ENCODE results near the gene NTF3. TPM values are rescaled to one million over a fixed set of nuclear protein-coding genes. Genes with fewer than 3 reads are reported as not detected.

Gene NTF3
- total RNA-seq, 1 donor from 2014 or later = 8.9 TPM

GRCh38 chr12:5499566-5500330, 67.8 kb downstream of the NTF3 start:
- Histone ChIP-seq H3K4me2 (ENCODE audit: low read length) (no peak overlapping the region), H3K27me3 (ENCODE audit: insufficient read depth, low read length) (peaks cover 4% of the 10 kb centered on the region), H3K4me3 (ENCODE audit: insufficient read depth, low read depth, low read length) (no peak overlapping the region), H4K20me1 (ENCODE audit: insufficient read depth, low read length) (no peaks in the 10 kb centered on the region), H3K36me3 (ENCODE audit: insufficient read depth, low read length) (no peaks in the 10 kb centered on the region), H3K27ac (ENCODE audit: low read depth, low read length) (peak overlapping the region; percentile 64), H3K4me1 (ENCODE audit: insufficient read depth, low read length) (peaks cover 10% of the 10 kb centered on the region), H3K9me3 (ENCODE audit: insufficient read depth, low read depth, low read length) (no peaks in the 10 kb centered on the region), H2AFZ (ENCODE audit: low read depth, low read length) (no peak overlapping the region), H3K9ac (ENCODE audit: low read length) (peak overlapping the region; percentile 39), H3K79me2 (ENCODE audit: insufficient read depth, low read length) (no peaks in the 10 kb centered on the region)
- Mint-ChIP-seq H3K27ac (ENCODE audit: unreplicated experiment) (peak overlapping the region; percentile 66), H3K9me3 (ENCODE audit: unreplicated experiment) (no peaks in the 10 kb centered on the region), H3K27me3 (ENCODE audit: low read depth, unreplicated experiment) (peaks cover 15% of the 10 kb centered on the region), H3K4me1 (ENCODE audit: low read depth, unreplicated experiment) (peaks cover 13% of the 10 kb centered on the region), H3K4me3 (ENCODE audit: unreplicated experiment) (no peak overlapping the region), H3K36me3 (ENCODE audit: low read depth, unreplicated experiment) (no peaks in the 10 kb centered on the region)
- no peak for TF ChIP-seq EZH2 (IDR thresholded peaks at IDR 0.05; ENCODE audit: insufficient read depth, low read length)
- TF ChIP-seq, protein P1, sequence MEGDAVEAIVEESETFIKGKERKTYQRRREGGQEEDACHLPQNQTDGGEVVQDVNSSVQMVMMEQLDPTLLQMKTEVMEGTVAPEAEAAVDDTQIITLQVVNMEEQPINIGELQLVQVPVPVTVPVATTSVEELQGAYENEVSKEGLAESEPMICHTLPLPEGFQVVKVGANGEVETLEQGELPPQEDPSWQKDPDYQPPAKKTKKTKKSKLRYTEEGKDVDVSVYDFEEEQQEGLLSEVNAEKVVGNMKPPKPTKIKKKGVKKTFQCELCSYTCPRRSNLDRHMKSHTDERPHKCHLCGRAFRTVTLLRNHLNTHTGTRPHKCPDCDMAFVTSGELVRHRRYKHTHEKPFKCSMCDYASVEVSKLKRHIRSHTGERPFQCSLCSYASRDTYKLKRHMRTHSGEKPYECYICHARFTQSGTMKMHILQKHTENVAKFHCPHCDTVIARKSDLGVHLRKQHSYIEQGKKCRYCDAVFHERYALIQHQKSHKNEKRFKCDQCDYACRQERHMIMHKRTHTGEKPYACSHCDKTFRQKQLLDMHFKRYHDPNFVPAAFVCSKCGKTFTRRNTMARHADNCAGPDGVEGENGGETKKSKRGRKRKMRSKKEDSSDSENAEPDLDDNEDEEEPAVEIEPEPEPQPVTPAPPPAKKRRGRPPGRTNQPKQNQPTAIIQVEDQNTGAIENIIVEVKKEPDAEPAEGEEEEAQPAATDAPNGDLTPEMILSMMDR (IDR thresholded peaks at IDR 0.05; ENCODE audit: insufficient read depth, low read depth, low read length) = no peak
- FAIRE-seq (no peak), DNase-seq (ENCODE audit: low read depth) (peak; percentile 63)

DNA sequence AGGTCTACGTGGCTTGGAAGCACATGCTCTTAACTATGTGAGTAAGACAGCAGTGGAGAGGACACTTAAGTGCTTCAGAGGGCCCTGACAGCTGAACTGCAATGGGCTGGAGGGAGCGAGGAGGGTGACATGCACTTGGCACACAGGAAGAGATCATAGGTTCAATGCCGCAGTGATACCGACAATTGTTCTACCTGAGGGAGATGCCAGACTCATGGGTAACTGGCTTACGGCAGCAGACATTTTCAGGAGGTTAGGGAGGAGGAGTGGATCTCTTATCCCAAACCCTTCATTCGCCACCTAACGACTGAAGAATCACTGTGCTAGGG, 68.4 kb downstream of the NTF3 start:
- Histone ChIP-seq H3K4me2 (ENCODE audit: low read length) (no peak overlapping the region), H3K79me2 (ENCODE audit: insufficient read depth, low read length) (no peaks in the 10 kb centered on the region), H2AFZ (ENCODE audit: low read depth, low read length) (no peak overlapping the region), H3K27me3 (ENCODE audit: insufficient read depth, low read length) (peaks cover 4% of the 10 kb centered on the region), H3K9ac (ENCODE audit: low read length) (peak overlapping the region; percentile 39), H4K20me1 (ENCODE audit: insufficient read depth, low read length) (no peaks in the 10 kb centered on the region), H3K4me1 (ENCODE audit: insufficient read depth, low read length) (peaks cover 10% of the 10 kb centered on the region), H3K36me3 (ENCODE audit: insufficient read depth, low read length) (no peaks in the 10 kb centered on the region), H3K4me3 (ENCODE audit: insufficient read depth, low read depth, low read length) (no peak overlapping the region), H3K27ac (ENCODE audit: low read depth, low read length) (peak overlapping the region; percentile 64), H3K9me3 (ENCODE audit: insufficient read depth, low read depth, low read length) (no peaks in the 10 kb centered on the region)
- no peak for TF ChIP-seq EZH2 (IDR thresholded peaks at IDR 0.05; ENCODE audit: insufficient read depth, low read length)
- TF ChIP-seq, protein P1 (IDR thresholded peaks at IDR 0.05; ENCODE audit: insufficient read depth, low read depth, low read length) = no peak
- H3K36me3 Mint-ChIP-seq (ENCODE audit: low read depth, unreplicated experiment) = no peaks in the 10 kb centered on the region
- DNase-seq (ENCODE audit: low read depth) (no peak), FAIRE-seq (no peak)
- no peaks in the 10 kb centered on the region for H3K9me3 Mint-ChIP-seq (ENCODE audit: unreplicated experiment)
- peaks cover 16% of the 10 kb centered on the region for H3K27me3 Mint-ChIP-seq (ENCODE audit: low read depth, unreplicated experiment)
- H3K27ac Mint-ChIP-seq (ENCODE audit: unreplicated experiment) = peak overlapping the region; percentile 66
- peaks cover 13% of the 10 kb centered on the region for H3K4me1 Mint-ChIP-seq (ENCODE audit: low read depth, unreplicated experiment)
- no peak overlapping the region for H3K4me3 Mint-ChIP-seq (ENCODE audit: unreplicated experiment)

- H3K4me1 Mint-ChIP-seq (ENCODE audit: low read depth, unreplicated experiment) = peaks cover 16% of the 10 kb centered on the region
- FAIRE-seq (no peak), DNase-seq (ENCODE audit: low read depth) (no peak)
- peaks cover 33% of the 10 kb centered on the region for H3K27me3 Mint-ChIP-seq (ENCODE audit: low read depth, unreplicated experiment)
- H4K20me1 ChIP-seq (ENCODE audit: insufficient read depth, low read length) = no peaks in the 10 kb centered on the region
- no peaks in the 10 kb centered on the region for H3K79me2 ChIP-seq (ENCODE audit: insufficient read depth, low read length)
- peaks cover 4% of the 10 kb centered on the region for H3K27me3 ChIP-seq (ENCODE audit: insufficient read depth, low read length)
- H3K36me3 Mint-ChIP-seq (ENCODE audit: low read depth, unreplicated experiment) = peaks cover 6% of the 10 kb centered on the region
- H2AFZ ChIP-seq (ENCODE audit: low read depth, low read length) = no peak overlapping the region
- H3K4me1 ChIP-seq (ENCODE audit: insufficient read depth, low read length) = peaks cover 10% of the 10 kb centered on the region
- no peak overlapping the region for H3K4me3 Mint-ChIP-seq (ENCODE audit: unreplicated experiment)
- H3K36me3 ChIP-seq (ENCODE audit: insufficient read depth, low read length) = no peaks in the 10 kb centered on the region
- no peak overlapping the region for H3K4me2 ChIP-seq (ENCODE audit: low read length)
- peaks cover 2% of the 10 kb centered on the region for H3K9me3 Mint-ChIP-seq (ENCODE audit: unreplicated experiment)
- H3K9me3 ChIP-seq (ENCODE audit: insufficient read depth, low read depth, low read length) = no peaks in the 10 kb centered on the region
- TF ChIP-seq, protein P1 (IDR thresholded peaks at IDR 0.05; ENCODE audit: insufficient read depth, low read depth, low read length) = no peak
- TF ChIP-seq EZH2 (IDR thresholded peaks at IDR 0.05; ENCODE audit: insufficient read depth, low read length) = no peak
- no peak overlapping the region for H3K27ac ChIP-seq (ENCODE audit: low read depth, low read length)
- H3K9ac ChIP-seq (ENCODE audit: low read length) = no peak overlapping the region
- no peak overlapping the region for H3K4me3 ChIP-seq (ENCODE audit: insufficient read depth, low read depth, low read length)
- H3K27ac Mint-ChIP-seq (ENCODE audit: unreplicated experiment) = no peak overlapping the region
These were observed 71.9 kb downstream of the NTF3 start for GRCh38 chr12:5503774-5504173.

Data from astrocyte (in vitro differentiated cells and primary cell).